GM21423 (cell line): ENCODE results near the gene EPYC.
A peak's percentile ranks its signal among the peaks of the same experiment; 100 is the strongest.
"Not testable (repeated sequence)": the region's sequence is repeated elsewhere in the genome, so short reads cannot be mapped to it uniquely, and the experiment has no call there.

Experiments
- ATAC-seq: cut with Tn5 transposase; IDR thresholded peaks from one replicate; pipeline ENCODE4 v1.9.1; 2021; ENCODE audit warnings: mild to moderate bottlenecking, moderate library complexity; ENCODE audit not compliant: unreplicated experiment

The EPYC gene

DNA sequence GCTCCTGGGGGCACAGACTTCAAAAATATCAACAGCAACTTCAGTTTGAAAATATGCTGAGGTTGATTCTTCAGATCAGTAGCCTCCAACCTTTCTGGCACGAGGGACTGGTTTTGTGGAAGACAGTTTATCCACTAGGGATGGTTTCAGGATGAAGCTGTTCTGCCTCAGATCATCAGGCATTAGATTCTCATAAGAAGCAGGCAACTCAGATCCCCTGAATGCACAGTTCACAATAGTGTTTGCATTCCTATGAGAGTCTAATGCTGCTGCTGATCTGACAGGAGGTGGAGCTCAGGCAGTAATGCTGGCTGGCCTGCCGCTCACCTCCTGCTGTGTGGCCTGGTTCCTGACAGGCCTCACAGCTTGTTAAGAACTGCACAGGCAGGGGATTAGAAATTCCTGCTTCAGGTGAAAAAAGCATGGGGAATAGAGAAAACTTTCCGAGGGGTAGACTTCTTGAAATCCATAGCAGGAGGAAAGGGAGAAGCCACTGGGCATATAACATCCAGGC is 12.8 kb downstream of the EPYC start:
- no peak for ATAC-seq

DNA sequence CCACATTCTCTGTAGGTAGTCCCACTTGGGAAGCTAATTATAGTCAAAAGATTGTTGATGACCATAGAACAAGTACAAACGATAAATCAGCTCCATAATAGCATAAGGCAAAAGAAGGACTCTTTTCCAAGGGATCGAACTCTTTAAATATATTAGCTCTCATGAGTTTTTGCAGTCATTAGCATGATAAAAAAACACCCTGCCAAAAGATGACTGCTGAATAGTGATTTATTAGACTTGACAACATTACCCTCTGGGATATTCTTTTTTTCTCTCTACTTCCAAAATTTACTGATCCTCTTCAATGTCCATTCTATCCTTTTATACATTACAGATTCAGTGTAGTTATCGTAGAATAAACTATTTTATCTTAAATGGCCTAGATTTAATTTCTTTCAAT is 14.2 kb downstream of the EPYC start:
- no peak for ATAC-seq

DNA sequence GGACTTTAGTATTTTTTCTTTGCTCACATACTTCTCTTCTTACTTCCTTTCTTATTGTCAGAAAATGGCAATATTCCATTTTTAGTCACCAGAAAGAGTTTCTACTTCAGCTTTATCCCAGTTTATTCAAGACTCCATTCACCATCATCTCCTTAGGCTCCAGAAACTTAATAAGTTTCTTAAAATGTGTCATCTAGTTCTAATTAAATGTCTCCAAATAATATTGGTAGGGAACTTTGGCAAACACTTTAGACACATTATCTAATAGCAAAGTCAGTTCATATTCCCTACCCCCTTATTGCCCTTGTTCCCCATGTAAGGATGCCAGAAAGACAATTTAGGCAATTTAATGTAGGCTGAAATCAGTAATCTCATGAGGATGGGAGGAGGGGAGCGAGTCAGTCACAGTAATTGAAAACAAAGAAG is 15.1 kb downstream of the EPYC start:
- no peak for ATAC-seq

- peak; percentile 53 for ATAC-seq
Observed at GRCh38 chr12:90987520-90987919, 17.3 kb downstream of the EPYC start.

DNA sequence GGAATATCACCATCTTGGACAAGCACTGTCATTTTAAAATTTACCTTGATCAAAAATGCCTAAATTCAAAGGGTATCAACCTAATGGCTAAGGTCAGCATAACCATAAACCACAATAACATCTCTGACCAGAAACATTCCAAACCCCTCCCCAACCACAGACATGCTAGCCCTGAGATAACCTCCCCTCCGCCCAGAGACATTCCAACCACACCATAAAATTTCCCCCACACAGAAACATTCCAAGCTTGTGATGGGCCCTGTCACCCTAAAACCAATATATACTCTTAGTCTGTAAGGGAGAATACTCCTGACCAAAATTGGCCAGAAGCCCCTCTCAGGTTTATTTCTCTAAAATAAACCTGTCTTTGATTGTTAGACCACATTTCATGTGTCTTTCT is 17.7 kb downstream of the EPYC start:
- no peak for ATAC-seq

DNA sequence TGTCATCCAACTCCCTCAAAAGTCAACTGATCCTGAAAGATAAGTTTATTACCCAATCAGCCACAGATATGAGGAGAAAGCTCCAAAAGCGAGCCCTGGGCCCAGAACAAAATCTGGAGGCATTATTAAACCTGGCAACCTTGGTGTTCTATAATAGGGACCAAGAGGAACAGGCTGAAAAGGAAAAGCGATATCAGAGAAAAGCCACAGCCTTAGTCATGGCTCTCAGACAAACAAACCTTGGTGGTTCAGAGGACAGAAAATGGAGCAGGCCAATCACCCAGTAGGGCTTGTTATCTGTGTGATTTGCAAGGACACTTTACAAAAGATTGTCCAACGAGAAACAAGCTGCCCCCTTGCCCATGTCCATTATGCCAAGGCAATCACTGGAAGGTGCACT is 19.4 kb downstream of the EPYC start:
- ATAC-seq, result not testable (repeated sequence)

DNA sequence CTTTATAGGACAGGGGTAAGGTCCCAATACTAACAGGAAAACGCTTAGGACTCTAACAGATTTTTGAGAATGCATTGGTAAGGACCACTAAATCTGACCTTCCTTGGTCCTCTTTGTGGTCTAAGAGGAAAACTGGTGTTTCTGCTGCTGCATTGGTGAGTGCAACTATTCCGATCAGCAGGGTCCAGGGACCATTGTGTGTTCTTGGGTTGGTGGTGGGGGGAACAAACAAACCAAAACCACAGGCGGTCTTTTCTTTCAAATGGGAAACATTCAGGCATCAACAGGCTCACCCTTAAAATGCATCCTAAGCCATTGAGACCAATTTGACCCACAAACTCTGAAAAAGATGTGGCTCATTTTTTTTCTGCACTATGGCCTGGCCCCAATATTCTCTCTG is 20.7 kb downstream of the EPYC start:
- ATAC-seq, result no peak

DNA sequence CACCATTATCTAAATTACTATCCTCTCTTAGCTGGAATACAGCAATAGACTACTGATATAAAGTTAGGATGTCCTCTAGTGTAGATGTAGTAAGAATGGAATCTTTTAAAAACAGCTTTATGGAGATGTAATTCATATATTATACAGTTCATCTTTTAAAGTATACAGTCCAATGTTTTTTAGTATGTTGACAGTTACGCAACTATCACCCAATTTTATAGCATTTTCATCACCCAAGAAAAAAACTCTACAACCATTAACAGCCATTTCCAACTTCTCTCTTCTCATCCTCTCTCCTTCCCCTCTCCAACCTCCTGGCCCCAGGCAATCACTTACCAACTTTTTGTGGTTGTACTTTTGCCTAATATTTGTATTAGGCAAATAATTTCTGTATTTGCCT is 22.6 kb downstream of the EPYC start:
- no peak for ATAC-seq

- no peak for ATAC-seq
Observed at GRCh38 chr12:90979951-90980350, 24.8 kb downstream of the EPYC start.

- no peak for ATAC-seq
Observed at GRCh38 chr12:90979019-90979418, 25.8 kb downstream of the EPYC start.

DNA sequence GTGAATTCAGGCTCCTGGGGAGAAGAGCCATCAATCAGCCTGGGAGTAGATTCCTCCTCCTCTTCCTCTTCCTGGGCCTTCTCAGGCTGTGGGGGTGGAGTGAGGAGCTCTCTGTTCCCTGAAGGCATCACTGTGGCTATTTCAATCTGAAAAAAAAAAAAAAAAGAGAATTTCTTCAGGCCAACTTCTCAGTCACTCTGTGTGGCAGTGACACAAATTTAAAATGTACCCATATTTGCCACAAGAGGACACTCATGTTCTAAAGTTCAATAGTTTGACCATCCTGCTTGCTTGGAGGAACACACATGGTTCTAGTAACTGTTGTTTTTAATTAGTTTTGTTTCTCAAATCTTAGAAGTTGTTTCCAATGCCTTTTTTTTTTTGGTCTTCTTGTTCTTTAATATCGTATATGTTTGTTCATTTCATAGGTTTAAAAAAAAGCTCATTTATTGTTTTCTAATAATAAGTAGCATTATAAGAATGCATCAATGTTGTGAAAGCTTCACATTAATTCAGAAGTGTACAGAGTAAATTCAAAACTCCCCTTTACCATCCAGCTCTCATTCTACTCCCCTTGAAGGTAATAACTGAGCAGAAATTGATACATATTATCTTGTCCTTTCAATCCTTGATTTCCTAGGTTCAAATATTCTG is 26.5 kb downstream of the EPYC start:
- peak; percentile 76 for ATAC-seq

GRCh38 chr12:90977224-90977623 is 27.5 kb downstream of the EPYC start:
- no peak for ATAC-seq

GRCh38 chr12:90974286-90974685 is 30.5 kb downstream of the EPYC start:
- ATAC-seq, result no peak

DNA sequence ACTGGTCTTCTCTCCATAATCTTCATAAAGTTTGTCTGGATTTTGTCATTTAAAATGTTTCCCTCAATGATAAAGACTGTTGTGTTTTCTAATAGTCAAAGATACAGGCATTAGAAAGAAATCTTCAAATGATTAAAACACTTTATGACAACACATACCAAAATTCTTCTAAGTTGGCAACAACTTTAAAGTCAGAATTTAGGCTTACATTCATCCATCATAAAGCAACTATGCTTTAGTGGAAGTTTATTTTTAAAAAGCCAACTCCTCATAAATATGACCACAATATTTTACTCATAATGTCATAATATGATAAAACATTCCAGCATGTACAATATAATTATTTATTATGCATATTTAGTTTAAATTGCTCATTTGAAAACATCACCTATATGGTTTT is 32.5 kb downstream of the EPYC start:
- no peak for ATAC-seq

DNA sequence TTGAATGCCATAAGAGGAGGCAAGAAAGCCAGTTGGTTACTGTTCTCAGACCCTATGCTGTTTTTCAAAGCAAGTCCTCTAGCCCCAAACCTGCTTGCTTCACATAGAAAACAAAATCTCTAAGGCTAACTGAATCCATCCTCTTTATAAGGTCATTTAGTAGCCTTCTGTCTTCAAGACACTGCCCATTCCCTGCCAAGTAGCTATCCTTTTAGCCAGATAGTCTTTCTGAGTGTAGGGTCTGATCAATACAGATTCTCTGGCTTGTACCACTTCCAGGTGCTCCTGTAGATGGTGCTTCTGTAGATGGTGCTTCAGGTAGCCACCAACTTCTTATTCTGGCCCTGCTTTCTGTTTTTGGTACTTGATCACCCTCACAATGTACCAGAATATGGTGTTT is 33.9 kb downstream of the EPYC start:
- ATAC-seq, result no peak

DNA sequence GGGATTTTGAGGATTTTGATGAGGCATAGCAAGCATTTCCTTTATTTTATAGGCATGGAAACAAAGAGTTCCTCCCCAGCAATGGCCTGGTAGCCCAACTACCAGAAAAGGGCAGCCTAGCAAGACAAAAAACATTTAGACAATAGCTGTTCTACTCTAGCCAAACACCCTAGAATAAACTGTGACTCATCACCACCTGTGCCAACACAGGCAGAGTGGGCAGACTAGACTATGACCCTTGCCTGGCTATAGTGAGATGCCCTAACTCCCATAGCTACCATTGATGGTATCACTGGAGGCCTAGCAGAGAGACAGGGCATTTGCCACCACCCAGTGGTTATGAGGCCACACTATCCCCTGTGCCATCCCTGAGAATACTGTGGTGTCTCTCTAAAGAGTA is 34.3 kb downstream of the EPYC start:
- ATAC-seq, result no peak

DNA sequence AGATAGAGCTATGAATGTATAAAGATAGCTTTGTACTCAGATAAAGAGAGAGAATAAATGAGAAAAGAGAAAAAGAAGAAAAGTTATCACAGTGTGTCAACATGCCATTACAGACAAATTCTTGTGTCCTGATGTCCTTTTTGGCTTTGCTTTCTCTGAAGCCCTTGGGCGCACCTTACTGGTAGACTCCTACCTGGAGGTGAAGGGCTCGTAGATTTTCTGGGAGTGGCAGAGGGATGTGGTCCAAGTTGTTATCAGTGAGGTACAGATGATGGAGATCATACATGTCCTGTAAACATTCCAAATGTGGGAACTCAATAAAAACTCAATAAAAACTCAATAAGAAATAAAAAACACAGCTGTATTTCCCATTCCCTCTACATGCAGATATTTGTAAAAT is 34.9 kb downstream of the EPYC start:
- ATAC-seq, result no peak

DNA sequence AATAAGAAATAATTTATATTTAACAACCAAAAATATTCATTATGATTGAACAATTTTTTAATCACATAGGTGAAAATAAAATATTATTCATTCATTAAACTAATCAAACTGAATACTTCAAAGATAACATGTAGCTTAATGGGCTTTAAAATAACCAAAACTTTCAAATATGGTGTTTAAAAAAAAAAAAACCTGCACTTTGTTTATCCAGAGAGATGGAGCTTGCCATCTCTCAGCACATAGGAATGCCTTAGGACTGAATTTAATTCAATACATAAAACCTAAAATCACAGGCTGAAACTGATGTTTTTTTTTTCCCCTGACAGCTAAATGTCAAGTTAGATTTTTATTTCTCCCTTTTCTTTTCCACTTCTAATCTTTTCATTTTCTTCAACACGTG is 35.4 kb downstream of the EPYC start:
- no peak for ATAC-seq

DNA sequence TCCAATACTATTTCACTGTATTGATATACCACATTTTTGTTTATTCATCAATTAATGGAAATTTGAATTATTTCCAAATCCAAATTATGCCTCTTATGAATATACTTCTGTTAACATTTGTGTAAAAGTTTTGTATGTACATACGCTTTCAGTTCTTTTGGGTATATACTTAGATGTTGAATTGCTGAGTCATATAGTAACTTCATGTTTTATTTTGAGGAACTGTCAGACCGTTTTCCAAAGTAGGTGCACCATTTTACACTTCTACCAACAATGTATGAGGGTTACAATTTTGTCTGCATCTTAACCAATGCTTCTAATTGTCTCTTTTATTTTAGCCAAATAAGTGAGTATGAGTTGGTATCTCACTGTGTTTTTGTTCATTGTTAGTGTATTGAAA is 39.6 kb downstream of the EPYC start:
- no peak for ATAC-seq

GRCh38 chr12:90964616-90965015 is 40.2 kb downstream of the EPYC start:
- no peak for ATAC-seq

- no peak for ATAC-seq
Observed at GRCh38 chr12:90963946-90964345, 40.8 kb downstream of the EPYC start.

- no peak for ATAC-seq
Observed at GRCh38 chr12:90961154-90961553, 43.6 kb downstream of the EPYC start.

DNA sequence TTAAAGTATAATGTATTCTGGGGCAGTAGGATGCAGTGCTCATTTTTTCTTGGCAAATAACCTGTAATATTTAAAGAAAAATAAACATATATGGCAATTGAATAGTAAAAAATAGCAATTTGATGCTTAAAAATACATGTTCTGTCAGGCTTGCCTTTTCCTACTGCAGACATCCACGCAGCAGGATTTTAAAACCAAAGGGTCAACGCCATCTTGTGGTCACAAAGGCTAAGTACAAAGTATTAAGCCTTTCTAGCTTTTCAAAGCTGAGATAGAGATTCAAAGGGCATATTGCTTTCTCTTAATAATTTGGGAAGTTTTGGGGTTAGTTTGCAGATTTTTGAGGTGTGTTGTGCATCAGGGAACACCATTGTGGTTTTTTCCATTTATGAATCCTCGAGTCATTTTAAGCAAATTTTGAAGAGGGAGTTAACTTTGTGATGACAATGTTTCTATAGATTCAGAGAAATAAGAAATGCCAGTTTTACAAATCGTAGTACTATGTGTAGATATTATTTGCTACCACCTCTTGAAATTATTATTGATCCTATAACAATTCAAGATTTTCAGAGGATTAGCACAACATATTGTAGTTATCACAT is 45.1 kb downstream of the EPYC start:
- peak; percentile 77 for ATAC-seq
